ENCODE results near the gene NID1.
A peak's percentile ranks its signal among the peaks of the same experiment; 100 is the strongest.
"Not testable (repeated sequence)": the region's sequence is repeated elsewhere in the genome, so short reads cannot be mapped to it uniquely, and the experiment has no call there.

Gene NID1

GRCh38 chr1:235974616-235975015 lies 90.3 kb downstream of the NID1 start:
- no peak for DNase-seq (ENCODE audit: low read depth)
- TF ChIP-seq CTCF (IDR thresholded peaks at IDR 0.05; ENCODE audit: insufficient read depth, low read depth, low read length, missing control alignments): no peak
- H3K4me3 ChIP-seq (ENCODE audit: low read depth, low read length): no peak overlapping the region

- DNase-seq (ENCODE audit: low read depth): not testable (repeated sequence)
- peak overlapping the region; percentile 55 for H3K4me3 ChIP-seq (ENCODE audit: low read depth, low read length)
Observed at GRCh38 chr1:235972691-235973090, 92.2 kb downstream of the NID1 start.

- peak; percentile 51 for DNase-seq (ENCODE audit: low read depth)
- no peak for TF ChIP-seq CTCF (IDR thresholded peaks at IDR 0.05; ENCODE audit: insufficient read depth, low read depth, low read length, missing control alignments)
- H3K4me3 ChIP-seq (ENCODE audit: low read depth, low read length): peak overlapping the region; percentile 55
Observed at GRCh38 chr1:235972311-235972689, 92.6 kb downstream of the NID1 start.

- peak; percentile 96 for DNase-seq (ENCODE audit: low read depth)
- H3K4me3 ChIP-seq (ENCODE audit: low read depth, low read length): peak overlapping the region; percentile 55
- TF ChIP-seq CTCF (IDR thresholded peaks at IDR 0.05; ENCODE audit: insufficient read depth, low read depth, low read length, missing control alignments): peak; percentile 84
Observed at GRCh38 chr1:235971571-235972310, 93.1 kb downstream of the NID1 start.

- H3K4me3 ChIP-seq (ENCODE audit: low read depth, low read length): no peak overlapping the region
- TF ChIP-seq CTCF (IDR thresholded peaks at IDR 0.05; ENCODE audit: insufficient read depth, low read depth, low read length, missing control alignments): no peak
- no peak for DNase-seq (ENCODE audit: low read depth)
Observed at GRCh38 chr1:235971020-235971419, 93.9 kb downstream of the NID1 start.

- H3K4me3 ChIP-seq (ENCODE audit: low read depth, low read length): no peak overlapping the region
- no peak for TF ChIP-seq CTCF (IDR thresholded peaks at IDR 0.05; ENCODE audit: insufficient read depth, low read depth, low read length, missing control alignments)
- no peak for DNase-seq (ENCODE audit: low read depth)
Observed at GRCh38 chr1:235968831-235969230, 96.1 kb downstream of the NID1 start.

GRCh38 chr1:235966134-235966533 lies 98.8 kb downstream of the NID1 start:
- not testable (repeated sequence) for DNase-seq (ENCODE audit: low read depth); H3K4me3 ChIP-seq (ENCODE audit: low read depth, low read length)

GRCh38 chr1:235960809-235961208 lies 104.1 kb downstream of the NID1 start:
- TF ChIP-seq CTCF (IDR thresholded peaks at IDR 0.05; ENCODE audit: insufficient read depth, low read depth, low read length, missing control alignments): no peak
- no peak overlapping the region for H3K4me3 ChIP-seq (ENCODE audit: low read depth, low read length)
- DNase-seq (ENCODE audit: low read depth): no peak

Measured in GM12865 (cell line).